GM21447 (cell line): ENCODE data around the gene C2CD4D.
"Not testable (repeated sequence)": the region's sequence is repeated elsewhere in the genome, so short reads cannot be mapped to it uniquely, and the experiment has no call there.

Experiments used
- ATAC-seq: cut with Tn5 transposase; IDR thresholded peaks from one replicate; pipeline ENCODE4 v1.9.1; 2021; ENCODE audit not compliant: unreplicated experiment

C2CD4D gene

DNA sequence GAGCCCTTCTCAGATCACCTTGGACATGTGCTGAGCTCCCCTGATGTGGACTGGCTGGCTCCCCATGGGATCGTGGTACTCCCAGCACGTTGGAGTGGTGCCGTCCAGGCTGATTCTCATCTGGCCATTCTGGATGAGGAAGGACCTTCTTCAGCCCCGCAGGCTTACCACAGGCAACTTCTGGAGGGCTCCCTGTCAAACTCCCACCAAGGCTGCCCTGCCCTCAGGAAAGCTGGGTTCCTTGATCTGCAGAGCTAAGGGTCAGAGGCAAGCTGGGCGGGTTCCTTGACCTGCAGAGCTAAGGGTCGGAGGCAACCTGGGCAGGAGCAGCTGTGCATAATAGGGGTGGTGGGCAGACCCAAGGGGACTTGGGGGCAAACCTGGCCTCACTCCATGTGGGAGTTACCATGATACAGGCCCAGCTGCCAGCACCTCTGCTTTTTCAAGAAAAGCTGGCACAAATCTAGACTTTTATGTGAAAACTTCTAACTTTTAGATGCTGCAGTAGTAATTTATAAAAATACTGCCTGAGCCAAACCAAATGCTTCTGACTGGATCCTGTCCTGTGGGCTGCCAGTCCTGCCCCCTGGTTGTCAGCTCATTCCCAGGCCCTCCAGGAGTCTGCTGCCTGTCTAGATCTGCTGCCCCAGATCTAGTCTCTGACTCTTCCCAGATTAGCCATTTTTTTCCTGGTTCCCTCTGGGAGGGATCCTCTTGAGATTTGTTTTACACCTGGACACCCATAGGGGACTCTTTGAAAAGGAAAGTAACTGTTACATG is 19.5 kb upstream of the C2CD4D start:
- ATAC-seq, result no peak

DNA sequence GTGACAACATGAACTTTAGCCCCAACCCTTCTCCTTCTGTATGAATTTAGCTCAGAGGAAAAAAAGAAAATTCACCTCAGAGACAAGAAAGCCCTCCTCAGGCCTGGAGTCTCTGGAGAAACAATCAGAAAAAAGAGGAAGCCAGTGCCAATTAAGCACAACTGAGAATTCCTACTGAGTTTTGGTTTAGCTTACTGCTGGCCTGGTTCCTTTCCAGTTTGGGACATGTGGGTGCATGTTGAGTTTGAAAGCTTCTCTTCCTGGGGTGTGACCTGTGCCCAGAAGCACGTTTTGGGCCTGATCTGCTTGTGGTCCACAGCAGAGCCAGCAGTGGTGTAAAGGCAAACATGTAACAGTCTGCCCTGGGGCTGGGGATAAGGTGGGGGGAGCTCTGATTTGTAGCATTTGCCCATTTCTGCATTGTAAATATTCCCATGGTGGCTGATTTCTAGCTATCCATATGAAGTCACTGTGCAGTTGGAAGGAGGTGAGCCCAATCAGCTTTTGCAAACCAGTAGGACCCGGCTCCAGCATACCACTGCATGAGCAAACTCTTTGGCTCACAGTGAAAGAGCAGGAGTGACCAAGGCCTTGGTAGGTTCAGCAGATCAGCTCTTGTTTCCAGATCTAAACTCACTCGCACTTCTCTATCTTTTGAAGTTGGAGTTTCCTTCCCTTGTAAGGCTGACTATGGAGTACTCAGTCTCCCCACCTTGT is 18.6 kb upstream of the C2CD4D start:
- ATAC-seq, result no peak

DNA sequence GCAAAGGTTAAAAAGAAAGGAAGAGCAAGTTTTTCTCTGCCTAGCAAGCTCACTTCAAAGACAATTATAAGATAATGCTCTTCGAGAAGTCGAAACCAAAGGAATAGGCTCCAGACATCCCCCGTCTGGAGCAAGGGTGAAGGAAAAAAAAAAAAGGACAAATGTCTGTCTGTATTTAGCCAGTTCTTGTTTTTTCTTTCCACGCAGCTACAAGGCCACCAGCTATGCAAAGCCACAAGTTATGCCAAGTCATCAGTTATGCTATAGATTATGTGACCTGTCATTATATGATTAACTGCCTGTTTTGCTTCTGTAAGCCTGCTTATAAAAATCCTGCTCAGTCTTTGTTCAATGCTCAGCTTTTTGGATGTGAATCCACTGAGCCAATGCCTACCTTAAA is 16.3 kb upstream of the C2CD4D start:
- no peak for ATAC-seq

DNA sequence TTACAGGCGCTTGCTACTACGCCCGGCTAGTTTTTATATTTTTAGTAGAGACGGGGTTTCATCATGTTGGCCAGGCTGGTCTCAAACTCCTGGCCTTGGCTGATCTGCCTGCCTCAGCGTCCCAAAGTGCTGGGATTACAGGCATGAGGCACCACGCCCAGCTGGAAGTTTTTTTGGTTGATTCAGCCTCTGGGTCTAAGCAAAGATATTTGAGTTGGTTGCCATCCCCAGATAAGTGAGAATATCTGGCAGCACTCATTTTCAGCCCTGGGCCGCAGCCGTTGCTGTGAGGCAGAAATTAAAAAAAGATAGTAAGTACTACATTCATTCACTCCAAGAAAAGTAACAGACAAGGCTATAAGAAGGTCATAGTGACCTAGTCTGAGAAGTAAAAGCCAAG is 15.9 kb upstream of the C2CD4D start:
- ATAC-seq, result not testable (repeated sequence)

DNA sequence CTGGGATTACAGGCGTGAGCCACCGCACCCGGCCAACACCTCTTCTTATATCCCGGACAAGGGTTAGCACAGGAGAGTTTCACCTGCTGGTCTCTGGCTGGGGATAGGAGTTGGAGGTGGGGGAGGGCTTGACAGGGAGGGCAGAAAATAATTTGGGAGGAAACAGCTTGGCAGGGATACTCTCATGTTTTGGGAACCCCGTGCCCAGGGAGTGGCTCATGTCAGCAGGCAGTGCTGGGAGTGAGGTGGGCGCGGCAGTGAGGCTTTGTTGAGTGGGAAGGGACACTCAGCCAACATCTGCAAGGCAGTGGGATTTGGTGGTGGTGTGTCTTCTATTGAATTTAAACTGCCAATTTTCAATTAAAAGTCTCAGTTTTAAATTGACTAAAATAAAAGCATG is 15.0 kb upstream of the C2CD4D start:
- no peak for ATAC-seq

DNA sequence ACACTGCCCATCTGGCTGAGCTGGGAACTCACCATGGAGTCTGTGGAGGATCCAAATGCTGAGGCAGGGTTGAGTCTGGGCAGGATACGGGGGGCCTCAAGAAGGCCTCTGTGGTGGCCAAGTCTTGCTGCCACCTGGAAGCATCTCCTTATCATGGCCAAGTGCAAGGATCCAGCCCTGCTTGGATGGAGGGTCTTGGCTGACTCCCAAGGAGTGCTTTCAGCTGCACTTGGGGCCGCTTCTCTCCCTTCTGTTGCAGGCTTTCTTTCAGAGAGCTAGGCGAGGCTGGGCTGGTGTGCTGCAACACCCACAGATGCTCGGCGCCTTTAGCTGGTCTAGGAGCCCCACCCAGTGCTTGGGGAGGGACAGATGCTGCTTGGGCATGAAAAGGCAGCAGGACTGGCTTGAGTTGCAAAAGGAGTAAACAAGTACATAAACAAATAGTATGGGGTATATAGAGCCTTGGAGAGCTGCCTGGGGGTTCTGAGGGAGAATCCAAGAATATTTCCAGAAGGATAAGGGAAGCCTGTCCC is 13.9 kb upstream of the C2CD4D start, which contains the start of gene THEM5:
Gene THEM5, minus strand, starts transcription at position 302 of the 533 bp plus-strand sequence. Its CDS starts 147 bp downstream, at position 155.
- ATAC-seq, result no peak

DNA sequence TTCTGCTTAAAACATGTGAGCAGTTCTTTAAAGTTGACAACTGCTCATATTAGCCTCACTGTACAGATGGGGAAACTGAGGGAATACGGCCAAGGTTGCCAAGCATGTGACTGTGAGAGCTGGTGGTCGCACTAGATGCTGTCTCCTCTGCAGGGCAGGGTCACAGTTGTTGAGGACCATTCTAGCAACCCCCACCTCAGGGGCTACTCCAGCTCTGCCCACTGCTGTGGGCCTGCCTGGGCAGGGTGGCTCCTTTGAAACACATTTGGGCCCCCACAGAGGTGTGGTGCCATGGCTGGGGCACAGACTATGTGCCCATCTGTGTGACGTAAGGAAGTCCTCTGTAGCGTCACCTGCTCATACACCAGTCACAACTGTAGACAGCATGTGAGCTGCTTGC is 13.1 kb upstream of the C2CD4D start:
- no peak for ATAC-seq

DNA sequence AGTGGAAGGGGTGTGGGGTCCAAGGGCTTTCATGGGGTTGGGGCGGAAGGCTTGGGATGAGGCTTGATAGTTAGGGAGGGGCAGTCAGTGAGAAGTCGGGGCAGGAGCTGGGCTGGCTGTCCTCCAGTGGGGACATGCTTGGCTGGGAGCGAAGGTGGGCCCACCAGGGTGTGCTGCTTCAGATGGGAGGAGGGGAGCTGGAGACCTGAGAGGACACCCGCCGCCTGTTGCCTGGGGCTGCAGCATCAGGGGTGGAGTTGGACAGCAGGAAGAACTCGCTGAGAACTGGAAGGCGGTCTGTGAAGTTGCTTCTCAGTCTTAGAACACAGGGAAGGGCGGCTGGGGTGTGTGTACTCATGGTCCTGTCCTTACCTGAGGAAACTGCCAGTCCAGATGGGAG is 12.3 kb upstream of the C2CD4D start:
- no peak for ATAC-seq

DNA sequence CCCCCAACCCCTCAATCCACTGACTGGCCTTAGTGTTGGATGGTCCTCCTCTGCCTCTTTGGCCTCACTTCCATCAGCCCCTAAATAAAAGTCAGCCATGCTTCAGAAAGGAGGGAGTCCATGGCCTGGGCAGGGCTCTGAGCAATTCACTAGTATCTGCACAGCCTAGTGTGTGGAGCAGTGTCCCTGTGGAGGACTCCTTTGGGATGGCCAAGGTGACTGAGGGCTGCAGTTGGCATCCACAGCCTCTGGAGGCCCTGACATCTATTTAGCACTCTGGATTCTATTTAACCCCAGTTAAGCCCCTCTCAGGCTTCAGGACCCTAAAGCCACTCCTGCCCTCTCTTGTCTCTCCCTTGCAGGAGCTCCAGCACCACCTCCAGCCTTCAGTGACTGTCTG is 10.3 kb upstream of the C2CD4D start:
- ATAC-seq, result no peak

DNA sequence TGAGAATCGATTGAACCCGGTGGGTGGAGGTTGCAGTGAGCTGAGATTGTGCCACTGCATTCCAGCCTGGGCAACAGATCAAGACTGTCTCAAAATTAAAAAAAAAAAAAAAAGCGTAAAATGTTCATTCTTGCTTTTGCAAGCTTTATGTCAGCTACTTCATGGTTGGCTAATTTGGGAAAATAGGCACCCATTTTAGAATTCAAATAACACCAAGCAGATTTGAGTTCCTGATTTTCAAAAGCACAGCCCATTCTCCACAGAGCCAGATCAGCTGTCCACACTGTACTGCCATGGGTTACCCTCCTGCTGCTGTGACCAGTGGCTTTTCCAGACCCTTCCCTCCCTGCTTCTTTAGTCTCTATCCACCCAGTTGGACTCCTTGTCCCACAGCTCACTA is 9.5 kb upstream of the C2CD4D start:
- ATAC-seq, result no peak

DNA sequence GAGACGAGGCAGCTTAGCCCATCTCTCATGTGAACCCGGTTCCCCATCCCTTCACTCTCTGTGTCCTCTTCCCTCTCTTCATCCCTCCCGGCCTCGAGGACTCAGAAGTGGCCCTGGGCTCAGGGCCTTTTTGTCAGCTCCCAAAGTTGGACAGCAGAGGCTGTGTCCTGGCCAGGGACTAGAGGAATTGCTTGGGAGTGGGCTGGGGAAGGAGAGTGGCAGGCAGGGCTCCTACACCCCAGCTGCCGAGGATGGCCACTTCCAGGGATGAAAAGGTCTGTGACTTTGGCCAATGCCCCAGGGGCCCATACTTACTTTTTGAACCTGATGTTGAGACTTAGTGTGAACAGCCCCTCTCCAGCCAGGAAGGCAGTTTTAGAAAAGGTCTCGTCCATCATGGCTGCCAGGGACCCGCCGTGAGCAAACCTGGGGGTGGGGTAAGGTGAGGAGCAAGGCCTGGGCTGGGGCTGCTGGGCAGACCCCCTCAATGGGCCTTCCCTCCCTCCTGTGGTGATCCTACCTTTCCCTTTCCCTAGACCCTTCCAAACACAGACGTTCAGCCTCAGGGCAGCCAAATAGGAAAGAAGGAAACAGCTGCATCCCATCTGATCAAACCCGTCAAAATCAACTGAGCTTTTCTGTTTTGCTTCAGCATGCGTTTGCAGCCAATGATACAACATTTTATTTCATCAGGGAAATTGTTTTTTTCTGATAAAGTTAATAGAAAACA is 8.4 kb upstream of the C2CD4D start:
- no peak for ATAC-seq

DNA sequence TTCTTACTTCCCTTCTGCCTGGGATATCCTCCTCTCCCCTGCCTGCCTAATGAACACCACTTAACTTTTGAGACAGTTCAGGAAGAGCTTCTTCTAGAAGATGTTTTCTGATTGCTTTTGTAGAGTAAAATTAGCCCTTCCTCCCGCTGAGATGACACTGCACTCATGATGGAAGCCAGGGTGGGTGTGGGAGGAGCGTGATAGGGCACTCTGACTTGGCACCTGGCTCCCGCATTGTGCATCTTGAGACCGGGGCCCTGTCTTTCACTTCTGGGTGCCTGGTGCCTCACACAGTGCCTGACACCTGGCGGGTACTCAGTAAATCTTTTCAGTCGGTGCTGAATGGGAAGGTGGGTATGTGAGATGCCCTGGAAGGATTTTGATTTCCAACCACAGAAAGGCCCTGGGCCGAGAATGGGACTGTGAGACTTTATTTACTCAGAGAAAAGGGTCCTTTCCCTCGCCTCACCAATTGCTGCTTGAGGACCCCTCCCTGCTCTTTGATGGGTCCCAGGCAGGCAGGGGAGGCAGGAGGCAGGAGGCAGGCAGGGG is 7.1 kb upstream of the C2CD4D start:
- no peak for ATAC-seq

DNA sequence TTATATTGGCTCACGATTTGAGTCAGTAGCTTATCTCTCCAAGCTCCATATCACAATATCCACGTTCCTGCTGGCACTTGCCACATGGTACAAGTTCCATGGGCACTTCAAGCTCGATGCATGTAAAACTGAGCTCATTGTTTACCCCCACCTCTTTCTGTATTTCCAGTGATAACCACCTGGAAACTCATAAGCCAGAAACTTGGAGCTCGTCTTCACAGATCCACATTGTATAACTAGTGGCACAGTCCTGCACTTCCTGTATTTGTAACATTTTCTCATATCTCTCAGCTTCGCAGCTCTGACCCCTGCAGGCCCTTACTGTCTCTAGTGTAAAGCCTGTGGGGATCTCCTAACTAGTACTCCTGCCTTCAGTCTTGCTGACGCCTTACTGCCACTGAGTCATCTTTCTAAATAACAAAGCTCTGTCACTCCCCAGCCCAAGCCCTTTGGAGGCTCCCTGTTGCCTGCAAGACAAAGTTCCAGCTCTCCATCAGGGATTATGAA is 6.5 kb upstream of the C2CD4D start:
- no peak for ATAC-seq

DNA sequence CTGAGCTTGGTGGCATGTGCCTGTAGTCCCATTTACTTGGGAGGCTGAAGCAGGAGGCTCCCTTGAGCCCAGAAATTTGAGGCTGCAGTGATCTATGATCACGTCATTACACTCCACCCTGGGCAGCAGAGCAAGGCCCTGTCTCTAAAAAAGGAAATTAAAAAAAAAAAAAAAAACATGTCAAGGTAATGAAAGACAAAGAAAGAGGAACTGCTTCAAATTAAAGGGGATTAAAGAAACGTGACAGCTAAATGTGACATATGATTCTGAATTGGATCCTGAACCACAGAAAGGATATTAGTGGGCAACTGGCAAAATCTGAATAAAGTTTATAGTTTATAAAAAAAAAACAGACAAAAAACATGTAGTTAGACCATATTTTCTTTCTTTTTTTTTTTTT is 3.8 kb upstream of the C2CD4D start:
- no peak for ATAC-seq

DNA sequence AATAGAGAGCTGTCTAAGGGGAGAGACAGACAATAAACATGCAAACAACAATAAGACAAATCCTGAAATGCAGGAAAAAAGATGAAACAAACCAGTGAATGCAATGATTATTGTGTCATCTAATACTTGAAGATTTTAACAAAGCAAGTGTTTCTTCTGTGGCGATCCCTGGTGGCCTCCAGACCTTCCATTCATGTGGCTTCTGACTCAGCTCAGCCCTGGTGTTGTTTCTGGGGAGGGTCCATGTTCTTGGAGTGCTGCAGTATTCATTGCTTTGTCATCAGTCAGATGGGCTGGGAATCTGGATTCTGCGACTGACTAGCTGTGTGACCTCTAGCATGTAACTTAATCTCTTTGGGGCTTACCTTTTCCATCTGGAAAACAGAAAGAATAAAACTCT is 1.5 kb upstream of the C2CD4D start:
- no peak for ATAC-seq

DNA sequence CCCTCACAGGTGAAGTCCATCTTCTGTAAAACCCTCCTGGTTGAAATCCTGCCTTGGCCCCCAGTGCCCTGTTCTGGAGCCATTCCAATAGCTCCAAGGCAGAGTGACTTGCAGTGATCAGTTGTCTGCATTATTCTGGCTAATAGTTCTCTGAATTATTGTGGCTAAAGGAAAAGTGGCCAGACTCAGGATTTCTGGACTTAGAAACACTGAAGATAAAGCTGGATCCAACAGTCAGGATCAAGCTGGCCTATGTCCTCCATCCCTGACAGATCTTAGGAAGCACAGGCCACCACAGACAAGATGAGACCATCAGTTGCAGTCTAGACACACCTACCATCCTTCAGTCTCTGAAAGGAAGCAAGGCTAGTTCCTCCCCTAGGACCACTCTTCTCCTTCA is 801 bp upstream of the C2CD4D start:
- ATAC-seq, result no peak

DNA sequence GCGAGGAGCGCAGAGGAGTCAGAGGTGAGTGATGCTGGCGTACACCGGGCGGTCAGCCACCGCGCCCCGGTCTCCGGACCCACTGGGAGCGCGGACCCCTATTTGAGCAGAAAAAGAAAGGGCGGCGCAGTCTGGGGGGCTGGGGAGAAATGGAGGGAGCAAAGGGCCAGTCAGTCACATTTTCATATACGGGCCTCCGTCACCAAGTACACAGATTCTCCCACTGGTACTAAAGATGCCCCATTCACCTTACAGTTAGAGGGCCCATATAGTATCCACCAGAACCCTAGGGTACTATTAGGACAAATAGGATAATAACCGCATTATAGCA is 573 bp downstream of the C2CD4D start:
- no peak for ATAC-seq

DNA sequence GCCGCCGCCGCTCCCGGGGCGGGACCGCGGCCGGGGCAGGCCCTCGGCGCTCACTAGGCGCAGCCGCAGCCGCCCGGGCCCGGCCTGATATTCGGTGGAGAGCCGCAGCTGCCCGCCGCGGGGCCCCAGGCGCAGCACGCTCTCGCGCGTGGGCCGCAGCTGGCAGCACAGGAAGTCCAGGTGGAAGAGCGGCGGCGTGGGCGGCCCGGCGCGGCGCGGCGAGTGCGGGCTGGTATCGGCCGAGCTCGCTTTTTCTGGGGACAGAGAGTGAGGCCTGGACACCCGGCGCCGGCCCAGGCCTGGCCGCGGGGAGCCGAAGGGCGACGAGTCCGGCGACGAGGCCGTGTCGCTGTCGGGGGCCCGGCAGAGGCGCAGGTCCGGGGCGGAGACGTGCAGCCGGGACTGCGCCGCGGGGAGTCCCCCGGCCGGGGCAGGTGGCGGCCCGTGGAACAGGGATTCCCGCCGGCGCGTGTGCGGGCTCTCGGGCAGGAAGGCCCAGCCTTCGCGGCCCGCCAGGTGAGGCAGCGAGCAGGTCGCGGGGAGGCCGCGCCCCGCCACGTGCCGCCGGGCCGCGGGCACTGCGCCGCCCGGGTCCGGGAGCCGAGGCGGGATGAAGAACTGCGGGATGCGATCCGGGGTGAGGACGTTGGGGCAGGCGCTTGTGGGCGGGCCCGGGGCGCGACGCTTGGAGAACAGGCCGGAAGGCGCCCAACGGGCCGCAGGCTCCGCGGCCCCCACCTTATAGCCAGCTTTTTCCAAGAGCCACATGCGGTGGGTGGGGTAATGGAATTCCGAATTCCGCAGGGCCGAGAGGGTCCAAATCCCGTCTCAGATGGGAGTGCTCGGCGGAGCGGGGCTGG is 1.2 kb downstream of the C2CD4D start:
- no peak for ATAC-seq

DNA sequence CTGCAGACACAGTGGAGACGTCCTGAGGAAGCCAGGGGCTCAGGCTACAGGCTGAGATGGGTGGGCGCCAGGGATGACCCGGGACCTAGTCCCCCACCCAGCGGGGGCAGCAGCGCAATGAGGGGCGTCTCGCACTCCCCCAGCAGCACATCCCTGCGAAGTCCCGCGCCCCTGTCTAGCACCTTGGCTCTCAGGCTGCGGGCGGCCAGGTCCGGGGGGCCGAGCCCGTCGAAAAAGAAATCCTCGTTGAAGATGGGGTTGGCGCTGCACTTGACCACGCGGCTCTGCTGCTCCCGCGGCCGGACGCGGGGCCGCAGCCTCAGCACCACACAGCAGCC is 1.8 kb downstream of the C2CD4D start:
- no peak for ATAC-seq

DNA sequence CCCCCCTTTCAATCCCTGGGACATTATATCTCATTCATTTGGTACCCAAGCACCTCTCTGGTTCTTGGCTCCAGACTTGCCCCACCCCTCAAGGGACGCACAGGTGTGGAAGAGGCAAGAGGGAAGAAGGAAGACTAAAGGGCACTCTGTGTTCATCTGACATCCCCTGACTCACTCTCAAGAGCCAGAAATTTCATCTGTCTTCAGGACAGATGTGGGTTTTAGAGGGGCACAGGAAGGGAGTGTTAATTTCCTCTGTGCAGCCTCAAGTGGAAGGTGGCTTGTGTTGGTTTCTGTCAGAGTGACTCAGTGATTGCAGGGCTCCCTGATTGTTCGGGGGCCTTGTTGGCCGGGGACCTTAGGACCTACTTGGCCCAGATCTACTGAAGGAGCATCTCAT is 2.4 kb downstream of the C2CD4D start:
- no peak for ATAC-seq
